HEK293 (cell line): ENCODE data around the gene STEAP2.

Experiments used
- ATF2 ChIP-seq: fragments of 450-650 bp; formaldehyde crosslinking; IDR thresholded peaks from 2 replicates; pipeline ENCODE4 v1.5.1; 2016; ENCODE audit warnings: missing biosample characterization, missing genetic modification characterization, low read depth
- EGR2 ChIP-seq: fragments of 450-650 bp; formaldehyde crosslinking; IDR thresholded peaks from 2 replicates; pipeline ENCODE4 v1.5.1; 2016; ENCODE audit warnings: low read depth, missing biosample characterization, missing genetic modification characterization
- GFI1B ChIP-seq: fragments of 450-650 bp; formaldehyde crosslinking; IDR thresholded peaks from 2 replicates; pipeline ENCODE4 v1.5.1; 2016; ENCODE audit warnings: missing biosample characterization, missing genetic modification characterization
- GLIS2 ChIP-seq: fragments of 450-650 bp; formaldehyde crosslinking; IDR thresholded peaks from 2 replicates; pipeline ENCODE4 v1.5.1; 2016; ENCODE audit warnings: missing biosample characterization, missing genetic modification characterization
- IKZF3 ChIP-seq: fragments of 450-650 bp; IDR thresholded peaks from 2 replicates; pipeline ENCODE4 v1.5.0; 2018; ENCODE audit warnings: missing biosample characterization, mild to moderate bottlenecking, missing genetic modification characterization, moderate library complexity
- KLF9 ChIP-seq: fragments of 450-650 bp; formaldehyde crosslinking; IDR thresholded peaks from 2 replicates; pipeline ENCODE4 v1.5.1; 2016; ENCODE audit warnings: missing biosample characterization, missing genetic modification characterization, low read depth
- PATZ1 ChIP-seq: fragments of 450-650 bp; formaldehyde crosslinking; IDR thresholded peaks from 2 replicates; pipeline ENCODE4 v1.5.1; 2016; ENCODE audit warnings: missing biosample characterization, missing genetic modification characterization
- SP3 ChIP-seq: fragments of 450-650 bp; formaldehyde crosslinking; IDR thresholded peaks from 2 replicates; pipeline ENCODE4 v1.5.1; 2016; ENCODE audit warnings: missing biosample characterization, missing genetic modification characterization
- SP7 ChIP-seq: fragments of 450-650 bp; formaldehyde crosslinking; IDR thresholded peaks from 2 replicates; pipeline ENCODE4 v1.5.1; 2016; ENCODE audit warnings: missing biosample characterization, missing genetic modification characterization
- TRIM28 ChIP-seq: IDR thresholded peaks from 2 replicates; pipeline ENCODE4 v1.6.1; 2011; ENCODE audit warnings: low read length, control low read depth, borderline replicate concordance
- ZBTB48 ChIP-seq: fragments of 450-650 bp; formaldehyde crosslinking; IDR thresholded peaks from 2 replicates; pipeline ENCODE4 v1.5.1; 2016; ENCODE audit warnings: missing biosample characterization, missing genetic modification characterization
- ZBTB8A ChIP-seq: fragments of 450-650 bp; formaldehyde crosslinking; IDR thresholded peaks from 2 replicates; pipeline ENCODE4 v1.5.1; 2016; ENCODE audit warnings: missing biosample characterization, missing genetic modification characterization
- ZFP41 ChIP-seq: fragments of 450-650 bp; formaldehyde crosslinking; IDR thresholded peaks from 2 replicates; pipeline ENCODE4 v1.5.1; 2016; ENCODE audit warnings: missing biosample characterization, missing genetic modification characterization, borderline replicate concordance
- ZFP69B ChIP-seq: fragments of 450-650 bp; formaldehyde crosslinking; IDR thresholded peaks from 2 replicates; pipeline ENCODE4 v1.5.1; 2016; ENCODE audit warnings: missing biosample characterization, missing genetic modification characterization
- ZNF10 ChIP-seq: fragments of 450-650 bp; formaldehyde crosslinking; IDR thresholded peaks from 2 replicates; pipeline ENCODE4 v1.5.1; 2017; ENCODE audit warnings: missing biosample characterization, missing genetic modification characterization
- ZNF362 ChIP-seq: fragments of 450-650 bp; formaldehyde crosslinking; IDR thresholded peaks from 2 replicates; pipeline ENCODE4 v1.5.1; 2016; ENCODE audit warnings: missing biosample characterization, missing genetic modification characterization
- ZNF37A ChIP-seq: fragments of 450-650 bp; IDR thresholded peaks from 2 replicates; pipeline ENCODE4 v1.5.1; 2018; ENCODE audit warnings: missing biosample characterization, missing genetic modification characterization
- ZNF398 ChIP-seq: fragments of 450-650 bp; formaldehyde crosslinking; IDR thresholded peaks from 2 replicates; pipeline ENCODE4 v1.5.1; 2017; ENCODE audit warnings: missing biosample characterization, missing genetic modification characterization
- ZNF426 ChIP-seq: fragments of 450-650 bp; formaldehyde crosslinking; IDR thresholded peaks from 2 replicates; pipeline ENCODE4 v1.5.1; 2017; ENCODE audit warnings: missing biosample characterization, missing genetic modification characterization, mild to moderate bottlenecking, inconsistent platforms, moderate library complexity
- ZNF48 ChIP-seq: fragments of 450-650 bp; formaldehyde crosslinking; IDR thresholded peaks from 2 replicates; pipeline ENCODE4 v1.5.1; 2016; ENCODE audit warnings: missing biosample characterization, missing genetic modification characterization
- ZNF501 ChIP-seq: fragments of 450-650 bp; formaldehyde crosslinking; IDR thresholded peaks from 2 replicates; pipeline ENCODE4 v1.5.1; 2016; ENCODE audit warnings: missing biosample characterization, missing genetic modification characterization
- ZNF600 ChIP-seq: fragments of 450-650 bp; formaldehyde crosslinking; IDR thresholded peaks from 2 replicates; pipeline ENCODE4 v1.5.1; 2016; ENCODE audit warnings: missing biosample characterization, missing genetic modification characterization
- ZNF76 ChIP-seq: fragments of 450-650 bp; formaldehyde crosslinking; IDR thresholded peaks from 2 replicates; pipeline ENCODE4; 2016; ENCODE audit warnings: low read depth, missing biosample characterization, missing genetic modification characterization, borderline replicate concordance
- ZNF792 ChIP-seq: fragments of 450-650 bp; formaldehyde crosslinking; IDR thresholded peaks from 2 replicates; pipeline ENCODE4 v1.5.1; 2016; ENCODE audit warnings: missing biosample characterization, missing genetic modification characterization
- ZSCAN30 ChIP-seq: fragments of 450-650 bp; IDR thresholded peaks from 2 replicates; pipeline ENCODE4 v1.5.1; 2018; ENCODE audit warnings: missing biosample characterization, mild to moderate bottlenecking, missing genetic modification characterization, moderate library complexity
- TF ChIP-seq, protein P1 (sequence below): IDR thresholded peaks from 2 replicates; pipeline ENCODE4 v1.6.1; 2011; ENCODE audit warnings: mild to moderate bottlenecking, low read depth, low read length, borderline replicate concordance
- TF ChIP-seq, protein P2 (sequence below): fragments of 450-650 bp; IDR thresholded peaks from 2 replicates; pipeline ENCODE4 v1.5.1; 2018; ENCODE audit warnings: missing biosample characterization, missing genetic modification characterization
- TF ChIP-seq, protein P3 (sequence below): fragments of 450-650 bp; IDR thresholded peaks from 2 replicates; pipeline ENCODE4 v1.5.1; 2018; ENCODE audit warnings: missing biosample characterization, mild to moderate bottlenecking, missing genetic modification characterization

Gene STEAP2

DNA sequence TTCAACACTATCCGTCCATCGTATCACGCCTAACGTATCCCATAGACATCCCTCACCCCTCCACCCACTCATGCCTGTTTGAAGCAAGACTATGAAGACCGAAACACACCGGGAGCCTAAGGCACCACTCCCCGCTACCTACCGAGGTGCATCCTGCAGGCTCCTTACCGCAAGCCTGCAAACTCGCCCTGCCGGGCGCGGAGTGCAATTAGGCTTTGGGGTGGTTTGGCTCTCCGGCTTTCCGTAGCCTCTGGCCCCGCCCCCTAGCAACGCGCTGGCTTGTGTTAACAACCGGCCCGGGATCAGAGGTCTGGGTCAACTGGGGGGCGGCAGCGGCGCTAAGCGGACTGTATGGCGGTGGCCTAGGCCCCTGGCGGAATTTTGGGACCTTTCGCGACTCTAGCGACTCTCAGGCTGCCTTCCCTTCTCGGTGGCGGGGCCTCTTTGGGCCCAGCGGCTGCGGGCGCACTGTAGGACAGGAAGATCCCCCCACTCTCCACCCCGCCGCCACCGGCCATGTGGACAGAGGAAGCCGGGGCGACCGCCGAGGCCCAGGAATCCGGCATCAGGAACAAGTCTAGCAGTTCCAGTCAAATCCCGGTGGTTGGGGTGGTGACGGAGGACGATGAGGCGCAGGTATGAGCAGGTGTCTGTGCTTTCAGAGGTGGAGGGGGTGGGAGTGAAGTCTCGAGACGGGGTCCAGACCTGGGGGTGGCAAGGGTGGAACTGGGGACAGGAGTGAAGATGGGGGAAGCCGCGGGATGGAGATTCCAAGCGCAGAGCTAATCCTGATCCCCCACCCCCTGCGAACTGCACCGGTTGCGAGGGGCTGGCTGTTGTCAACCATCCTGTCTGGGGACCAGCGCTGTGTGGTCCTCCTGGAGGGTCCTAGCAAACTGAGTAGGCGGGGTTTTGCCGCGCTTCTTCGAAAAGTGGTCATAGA, 33.6 kb downstream of the STEAP2 start, which contains the start of gene CFAP69 (continued):
- TF ChIP-seq KLF9 (tag by site-specific recombination) (peak; percentile 85), ATF2 (tag by site-specific recombination) (no peak), GLIS2 (tag by site-specific recombination) (peak; percentile 70), ZNF362 (tag by site-specific recombination) (no peak), IKZF3 (tag by site-specific recombination) (no peak), ZNF600 (peak; percentile 89), ZNF792 (tag by site-specific recombination) (no peak), ZFP69B (no peak), SP3 (tag by site-specific recombination) (peak; percentile 64), TRIM28 (peak; percentile 12; the same call in 1 of the 2 replicates), ZNF37A (tag by site-specific recombination) (no peak), ZNF426 (tag by site-specific recombination) (no peak), ZSCAN30 (tag by site-specific recombination) (peak; percentile 81), SP7 (tag by site-specific recombination) (peak; percentile 48; the same call in 1 of the 2 replicates), ZNF501 (tag by site-specific recombination) (peak; percentile 81; the same call in 1 of the 2 replicates), ZBTB48 (tag by site-specific recombination) (peak; percentile 38; the same call in 1 of the 2 replicates), GFI1B (tag by site-specific recombination) (no peak), ZBTB8A (tag by site-specific recombination) (peak; percentile 84), EGR2 (no peak), ZNF76 (peak; percentile 47; the same call in 1 of the 2 replicates), ZNF10 (no peak), ZNF48 (tag by site-specific recombination) (no peak), PATZ1 (tag by site-specific recombination) (peak; percentile 61; the same call in 1 of the 2 replicates), ZFP41 (tag by site-specific recombination) (no peak), ZNF398 (tag by site-specific recombination) (peak; percentile 61)
- TF ChIP-seq, protein P1, sequence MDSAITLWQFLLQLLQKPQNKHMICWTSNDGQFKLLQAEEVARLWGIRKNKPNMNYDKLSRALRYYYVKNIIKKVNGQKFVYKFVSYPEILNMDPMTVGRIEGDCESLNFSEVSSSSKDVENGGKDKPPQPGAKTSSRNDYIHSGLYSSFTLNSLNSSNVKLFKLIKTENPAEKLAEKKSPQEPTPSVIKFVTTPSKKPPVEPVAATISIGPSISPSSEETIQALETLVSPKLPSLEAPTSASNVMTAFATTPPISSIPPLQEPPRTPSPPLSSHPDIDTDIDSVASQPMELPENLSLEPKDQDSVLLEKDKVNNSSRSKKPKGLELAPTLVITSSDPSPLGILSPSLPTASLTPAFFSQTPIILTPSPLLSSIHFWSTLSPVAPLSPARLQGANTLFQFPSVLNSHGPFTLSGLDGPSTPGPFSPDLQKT = no peak
- TF ChIP-seq, protein P2, sequence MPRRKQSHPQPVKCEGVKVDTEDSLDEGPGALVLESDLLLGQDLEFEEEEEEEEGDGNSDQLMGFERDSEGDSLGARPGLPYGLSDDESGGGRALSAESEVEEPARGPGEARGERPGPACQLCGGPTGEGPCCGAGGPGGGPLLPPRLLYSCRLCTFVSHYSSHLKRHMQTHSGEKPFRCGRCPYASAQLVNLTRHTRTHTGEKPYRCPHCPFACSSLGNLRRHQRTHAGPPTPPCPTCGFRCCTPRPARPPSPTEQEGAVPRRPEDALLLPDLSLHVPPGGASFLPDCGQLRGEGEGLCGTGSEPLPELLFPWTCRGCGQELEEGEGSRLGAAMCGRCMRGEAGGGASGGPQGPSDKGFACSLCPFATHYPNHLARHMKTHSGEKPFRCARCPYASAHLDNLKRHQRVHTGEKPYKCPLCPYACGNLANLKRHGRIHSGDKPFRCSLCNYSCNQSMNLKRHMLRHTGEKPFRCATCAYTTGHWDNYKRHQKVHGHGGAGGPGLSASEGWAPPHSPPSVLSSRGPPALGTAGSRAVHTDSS (tag by site-specific recombination) = no peak
- TF ChIP-seq, protein P3, sequence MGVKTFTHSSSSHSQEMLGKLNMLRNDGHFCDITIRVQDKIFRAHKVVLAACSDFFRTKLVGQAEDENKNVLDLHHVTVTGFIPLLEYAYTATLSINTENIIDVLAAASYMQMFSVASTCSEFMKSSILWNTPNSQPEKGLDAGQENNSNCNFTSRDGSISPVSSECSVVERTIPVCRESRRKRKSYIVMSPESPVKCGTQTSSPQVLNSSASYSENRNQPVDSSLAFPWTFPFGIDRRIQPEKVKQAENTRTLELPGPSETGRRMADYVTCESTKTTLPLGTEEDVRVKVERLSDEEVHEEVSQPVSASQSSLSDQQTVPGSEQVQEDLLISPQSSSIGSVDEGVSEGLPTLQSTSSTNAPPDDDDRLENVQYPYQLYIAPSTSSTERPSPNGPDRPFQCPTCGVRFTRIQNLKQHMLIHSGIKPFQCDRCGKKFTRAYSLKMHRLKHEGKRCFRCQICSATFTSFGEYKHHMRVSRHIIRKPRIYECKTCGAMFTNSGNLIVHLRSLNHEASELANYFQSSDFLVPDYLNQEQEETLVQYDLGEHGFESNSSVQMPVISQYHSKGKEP = peak; percentile 82
